GM19328 (cell line): ENCODE data around the gene DCDC2.
"Not testable (repeated sequence)": the region's sequence is repeated elsewhere in the genome, so short reads cannot be mapped to it uniquely, and the experiment has no call there.

Experiments used
- ATAC-seq: cut with Tn5 transposase; IDR thresholded peaks from one replicate; pipeline ENCODE4 v1.9.1; 2021; ENCODE audit warnings: mild to moderate bottlenecking, moderate library complexity; ENCODE audit not compliant: unreplicated experiment

The DCDC2 gene

DNA sequence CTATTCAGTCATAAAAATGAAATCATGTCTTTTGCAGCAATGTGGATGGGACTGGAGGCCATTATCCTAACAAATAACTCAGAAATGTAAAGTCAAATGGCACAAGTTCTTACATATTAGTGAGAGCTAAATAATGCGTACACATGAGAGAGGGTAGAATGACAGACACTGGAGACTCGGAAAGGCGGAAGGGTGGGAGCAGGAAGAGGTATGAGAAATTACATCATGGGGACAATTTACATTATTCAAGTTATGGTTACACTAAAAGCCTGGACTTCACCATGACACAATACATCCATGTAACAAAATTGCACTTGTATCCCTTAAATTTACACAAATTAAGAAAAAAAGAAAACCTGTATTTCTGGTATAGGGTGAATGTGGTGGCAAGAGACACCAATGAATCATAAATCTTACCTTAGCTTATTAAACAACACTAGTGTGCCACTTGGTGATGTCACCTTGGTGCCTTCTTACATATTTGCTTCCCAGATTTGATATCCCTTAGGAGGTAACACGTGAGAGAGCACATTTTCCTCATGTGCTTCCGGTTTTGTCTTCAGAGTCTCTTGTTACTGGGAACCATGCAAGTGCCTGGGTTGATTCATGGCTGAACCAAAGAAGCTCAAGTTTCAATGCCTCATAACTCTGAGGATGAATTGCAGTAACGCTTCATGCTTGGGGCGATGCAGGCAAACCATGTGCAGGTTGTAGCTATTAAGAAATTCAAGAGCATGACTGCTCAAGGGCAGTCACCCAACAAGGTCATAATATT lies 84.6 kb downstream of the DCDC2 start:
- ATAC-seq = no peak

DNA sequence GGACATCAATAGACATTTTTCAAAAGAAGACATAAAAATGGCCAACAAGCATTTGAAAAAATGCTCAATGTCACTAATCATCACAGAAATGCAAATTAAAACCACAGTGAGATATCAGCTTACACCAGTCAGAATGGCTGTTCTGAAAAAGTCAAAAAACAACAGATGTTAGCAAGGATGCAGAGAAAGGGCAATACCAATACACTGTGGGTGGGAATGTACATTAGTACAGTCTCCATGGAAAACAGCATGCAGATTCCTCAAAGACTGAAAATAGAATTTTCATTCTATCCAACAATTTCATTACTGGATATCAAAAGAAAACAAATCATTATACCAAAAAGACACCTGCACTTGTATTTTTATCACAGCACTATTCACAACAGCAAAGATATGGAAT lies 85.3 kb downstream of the DCDC2 start:
- no peak for ATAC-seq

DNA sequence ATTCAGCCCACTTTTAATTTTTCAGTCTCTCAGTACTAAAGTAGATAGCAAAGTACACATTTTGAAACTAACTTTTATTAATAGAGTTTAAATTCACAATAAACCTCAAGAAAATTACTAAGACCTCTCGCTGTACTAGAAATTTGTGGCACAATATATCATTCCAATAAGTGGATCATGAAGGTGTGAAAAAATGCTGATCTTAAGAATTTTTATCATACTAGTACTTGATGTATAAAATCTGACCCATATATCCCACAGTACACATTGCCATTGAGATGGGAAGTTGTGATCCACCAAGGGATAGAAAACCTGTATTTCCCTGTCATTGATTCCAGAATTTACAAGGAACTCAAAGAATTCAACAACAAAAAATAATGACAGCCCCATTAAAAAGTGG lies 85.7 kb downstream of the DCDC2 start:
- no peak for ATAC-seq

DNA sequence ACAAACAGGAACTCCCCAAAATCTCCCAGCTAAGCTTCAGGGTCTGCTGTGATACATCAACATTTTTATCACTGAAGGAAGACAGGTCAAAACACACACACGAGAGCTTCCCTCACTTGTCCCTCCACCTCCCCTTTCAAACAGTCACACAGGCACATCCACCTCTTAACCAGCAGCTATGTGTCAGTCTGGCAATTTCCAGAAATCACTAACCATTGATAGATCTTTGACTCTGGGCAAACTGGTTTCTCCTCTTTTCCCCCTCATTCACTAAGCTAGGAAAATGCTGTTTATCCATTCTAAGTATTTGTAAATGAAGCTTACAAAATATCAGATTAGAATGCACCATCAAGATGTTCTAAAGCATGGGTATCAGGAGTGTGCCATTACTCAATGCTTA lies 87.8 kb downstream of the DCDC2 start:
- ATAC-seq = no peak

- not testable (repeated sequence) for ATAC-seq
These were observed 99.6 kb downstream of the DCDC2 start for GRCh38 chr6:24258214-24258613.

DNA sequence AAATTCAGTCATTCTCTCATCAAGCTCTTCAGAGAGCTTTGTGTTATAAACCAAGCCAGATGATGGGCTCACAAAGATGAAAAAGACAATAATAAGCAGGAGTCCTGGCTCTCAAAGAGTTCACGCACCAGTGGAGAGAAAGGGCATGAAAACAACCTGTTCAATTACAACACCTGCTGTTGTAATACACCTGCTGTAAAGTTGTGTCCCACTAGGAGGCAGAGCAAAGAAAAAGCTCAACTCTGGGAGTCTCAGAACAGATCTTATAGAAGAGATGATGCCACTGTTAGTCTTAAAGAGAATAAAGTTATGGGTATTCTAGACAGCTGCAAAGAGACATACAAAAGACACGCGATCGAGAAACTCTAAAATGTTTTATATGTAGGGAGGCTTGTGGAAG lies 100.6 kb downstream of the DCDC2 start:
- no peak for ATAC-seq

DNA sequence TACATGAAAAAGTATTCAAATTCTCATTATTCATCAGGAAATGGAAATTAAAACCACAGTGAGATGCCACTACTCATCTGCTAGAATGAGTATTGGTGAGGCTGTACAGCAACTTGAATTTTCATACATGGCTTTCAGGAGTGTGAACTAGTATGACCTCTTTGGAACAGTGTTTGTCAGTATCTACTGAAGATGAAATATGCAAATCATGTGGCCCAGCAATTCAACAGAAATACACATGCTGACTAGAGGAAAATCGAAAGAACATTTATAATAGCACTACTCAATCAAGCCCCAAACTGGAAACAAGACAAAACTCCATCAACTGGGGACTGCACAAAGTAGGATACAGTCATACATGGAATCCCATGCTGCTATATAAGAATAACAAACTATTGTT lies 102.2 kb downstream of the DCDC2 start:
- peak; percentile 86 for ATAC-seq

- no peak for ATAC-seq
These were observed 104.5 kb downstream of the DCDC2 start for GRCh38 chr6:24253360-24253759.

DNA sequence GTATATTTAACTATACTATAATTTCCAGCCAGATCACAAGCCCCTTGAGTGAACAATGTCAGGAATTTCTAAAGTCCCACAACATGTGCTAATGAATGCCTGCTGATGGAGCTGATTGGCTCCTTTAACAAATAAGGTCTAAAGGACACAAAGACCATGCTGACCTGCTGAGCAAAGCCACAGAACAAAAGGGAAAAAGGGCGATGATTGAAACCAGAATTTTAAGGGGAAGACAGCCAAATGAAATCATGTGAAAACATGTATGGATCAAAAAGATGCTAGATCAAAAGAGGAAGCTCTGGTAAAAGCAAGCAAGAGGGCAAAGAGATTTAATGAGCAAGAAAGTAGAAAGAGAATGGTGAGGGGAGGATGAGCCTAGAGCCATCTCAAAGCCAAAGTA lies 105.6 kb downstream of the DCDC2 start:
- ATAC-seq = no peak

- no peak for ATAC-seq
These were observed 106.5 kb downstream of the DCDC2 start for GRCh38 chr6:24251339-24251738.

DNA sequence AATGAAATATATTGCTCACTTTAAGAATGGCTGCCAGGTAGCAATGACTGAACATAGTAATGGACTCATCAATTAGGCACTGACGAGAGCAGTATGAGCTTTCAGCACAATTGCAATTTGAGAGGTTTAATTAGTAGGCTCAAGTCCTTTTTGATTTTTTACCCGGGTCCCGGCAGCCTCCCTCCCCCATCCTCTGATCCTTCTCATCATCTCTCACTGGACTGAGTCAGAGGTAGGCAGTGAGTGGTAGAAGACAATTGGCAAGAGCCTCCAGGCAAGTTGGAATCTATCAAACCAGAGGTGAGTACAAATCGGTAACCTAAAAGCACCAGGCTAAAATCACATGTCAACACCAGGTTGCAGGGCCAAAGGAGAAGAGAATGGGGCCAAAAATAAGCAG lies 107.9 kb downstream of the DCDC2 start:
- ATAC-seq = no peak

- ATAC-seq = no peak
These were observed 112.6 kb downstream of the DCDC2 start for GRCh38 chr6:24245275-24245674.

- ATAC-seq = no peak
These were observed 114.9 kb downstream of the DCDC2 start for GRCh38 chr6:24242924-24243323.

DNA sequence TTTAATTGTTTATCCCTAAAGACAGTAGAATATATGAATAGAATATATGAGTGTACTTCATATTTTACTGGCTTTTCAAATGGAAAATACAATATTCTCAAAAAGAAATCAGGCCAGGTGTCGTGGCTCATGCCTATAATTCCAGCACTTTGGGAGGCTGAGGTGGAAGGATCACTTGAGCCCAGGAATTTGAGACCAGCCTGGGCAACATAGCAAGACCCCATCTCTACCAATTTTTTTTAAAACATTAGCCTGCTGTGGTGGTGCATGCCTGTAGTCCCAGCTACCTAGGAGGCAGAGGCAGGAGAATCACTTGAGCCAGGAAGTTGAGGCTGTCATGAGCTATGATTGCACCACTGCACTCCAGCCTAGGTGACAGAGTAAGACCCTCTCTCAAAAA lies 116.1 kb downstream of the DCDC2 start:
- ATAC-seq = not testable (repeated sequence)

DNA sequence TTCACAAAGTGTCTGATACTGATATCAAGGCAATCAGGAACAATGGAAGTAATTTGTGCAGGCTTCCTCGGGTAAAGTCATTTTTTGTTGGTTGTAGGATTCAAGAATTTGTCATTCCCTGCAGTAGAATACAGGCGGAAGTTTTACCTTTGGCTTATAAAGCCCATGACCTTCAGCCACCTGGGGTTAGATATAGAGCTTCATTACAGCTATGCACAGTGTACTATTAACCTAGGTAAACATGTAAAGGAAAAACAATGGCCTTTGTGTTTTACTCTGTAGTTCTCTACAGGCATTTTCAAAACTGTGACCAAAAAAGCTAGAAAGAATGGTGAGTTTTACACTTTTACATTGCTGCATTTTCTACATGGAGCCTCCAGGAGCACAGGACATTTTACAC lies 116.9 kb downstream of the DCDC2 start:
- ATAC-seq = no peak

GRCh38 chr6:24240380-24240928 lies 117.4 kb downstream of the DCDC2 start:
- no peak for ATAC-seq

DNA sequence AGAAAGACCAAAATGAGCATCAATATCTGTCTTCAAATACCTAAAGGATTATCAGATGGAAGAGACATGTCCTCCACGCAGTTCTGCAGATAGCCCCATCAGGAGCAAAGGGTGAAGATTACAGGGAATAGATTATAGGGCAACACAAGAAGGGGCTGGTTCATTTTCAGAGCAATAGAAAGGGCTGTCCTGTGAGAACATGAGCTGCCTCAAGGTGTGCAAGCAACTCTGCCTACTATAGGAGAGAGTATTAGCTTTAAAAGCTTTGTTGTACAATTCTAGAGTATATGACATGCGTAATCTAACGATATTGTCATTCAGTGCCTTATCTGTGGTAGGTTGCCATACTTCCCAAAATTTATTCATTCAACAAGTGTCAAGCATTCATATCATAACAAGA lies 119.2 kb downstream of the DCDC2 start:
- ATAC-seq = no peak

DNA sequence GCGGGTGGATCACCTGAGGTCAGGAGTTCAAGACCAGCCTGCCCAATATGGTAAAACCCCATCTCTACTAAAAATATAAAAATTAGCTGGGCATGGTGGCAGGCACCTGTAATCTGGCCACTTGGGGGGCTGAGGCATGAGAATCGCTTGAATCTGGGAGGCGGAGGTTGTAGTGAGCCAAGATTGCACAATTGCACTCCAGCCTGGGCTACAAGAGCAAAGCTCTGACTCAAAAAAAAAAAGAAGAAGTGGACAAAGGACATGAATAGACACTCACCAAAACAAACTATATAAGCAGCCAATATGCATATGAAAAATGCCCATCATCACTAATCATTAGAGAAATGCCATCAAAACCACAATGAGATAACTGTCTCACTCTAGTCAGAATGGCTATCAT lies 121.1 kb downstream of the DCDC2 start:
- ATAC-seq = not testable (repeated sequence)

- ATAC-seq = no peak
These were observed 123.9 kb downstream of the DCDC2 start for GRCh38 chr6:24233813-24234442.

GRCh38 chr6:24231438-24231977 lies 126.4 kb downstream of the DCDC2 start:
- no peak for ATAC-seq

DNA sequence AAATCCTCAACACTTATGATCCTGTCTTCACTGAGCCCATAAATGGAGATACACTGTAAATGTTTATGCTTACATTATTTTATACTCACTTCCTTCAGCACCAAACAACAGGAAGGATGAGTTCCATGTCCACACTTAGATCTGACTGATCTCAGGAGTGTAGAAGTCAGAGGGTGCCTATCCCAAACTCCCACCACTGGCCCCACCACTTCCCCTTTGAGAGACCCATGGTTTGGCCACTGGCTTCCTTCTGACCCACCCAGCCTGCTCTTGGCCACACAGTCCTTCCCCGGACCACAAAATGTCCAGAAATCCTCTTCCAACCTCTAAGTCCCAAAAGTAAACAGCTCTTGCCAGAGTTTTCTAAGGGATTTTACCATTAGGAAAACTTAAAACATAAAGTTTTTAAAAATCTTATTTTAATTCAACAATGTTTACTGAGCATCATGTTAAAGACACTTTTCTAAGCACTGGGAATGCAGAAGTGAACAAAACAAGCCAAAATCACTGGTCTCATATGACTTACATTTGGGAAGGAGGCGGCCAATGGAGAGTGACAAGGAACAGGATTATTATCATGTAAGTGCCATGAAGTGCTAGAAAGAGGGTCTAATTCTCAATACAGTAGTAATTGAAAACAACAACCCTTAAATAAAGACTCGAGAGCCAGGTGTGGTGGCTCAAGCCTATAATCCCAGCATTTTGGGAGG lies 128.0 kb downstream of the DCDC2 start:
- no peak for ATAC-seq
